KMS-11 (cell line): ENCODE results near the gene ZNF318.

Experiments
- H2AFZ ChIP-seq: fragments of 200-600 bp; sonication (generic); 2 replicates; pipeline ENCODE4 v1.6.1; 2016; ENCODE audit warnings: antibody characterized with exemption, mixed run types, low read depth
- H3K27ac ChIP-seq: fragments of 200-600 bp; sonication (generic); 2 replicates; pipeline ENCODE4 v1.6.1; 2016; ENCODE audit warnings: mild to moderate bottlenecking, mixed run types
- H3K27me3 ChIP-seq: fragments of 200-600 bp; sonication (generic); 2 replicates; pipeline ENCODE4 v1.6.1; 2017; ENCODE audit warnings: mild to moderate bottlenecking, low read depth, mixed run types, moderate library complexity; ENCODE audit not compliant: insufficient read depth
- H3K36me3 ChIP-seq: fragments of 200-600 bp; sonication (generic); 2 replicates; pipeline ENCODE4 v1.6.1; 2017; ENCODE audit warnings: mild to moderate bottlenecking, mixed run types; ENCODE audit not compliant: insufficient read depth
- H3K4me1 ChIP-seq: fragments of 200-600 bp; sonication (generic); 2 replicates; pipeline ENCODE4 v1.6.1; 2016; ENCODE audit warnings: mild to moderate bottlenecking, low read depth, mixed run types; ENCODE audit not compliant: poor library complexity, severe bottlenecking
- H3K4me2 ChIP-seq: fragments of 200-600 bp; sonication (generic); 2 replicates; pipeline ENCODE4 v1.7.0; 2016; ENCODE audit warnings: mild to moderate bottlenecking, mixed run types
- H3K4me3 ChIP-seq: fragments of 200-600 bp; sonication (generic); IDR thresholded peaks from 2 replicates; pipeline ENCODE4 v1.6.1; 2017; ENCODE audit warnings: low read depth, low read length, mixed read lengths; ENCODE audit not compliant: insufficient read depth
- H3K79me2 ChIP-seq: fragments of 200-600 bp; sonication (generic); 2 replicates; pipeline ENCODE4 v1.6.1; 2016; ENCODE audit warnings: low read depth, mixed run types; ENCODE audit not compliant: insufficient read depth
- H3K9ac ChIP-seq: fragments of 200-600 bp; sonication (generic); 2 replicates; pipeline ENCODE4 v1.6.1; 2016; ENCODE audit warnings: mild to moderate bottlenecking, mixed run types
- H4K20me1 ChIP-seq: fragments of 200-600 bp; sonication (generic); 2 replicates; pipeline ENCODE4 v1.6.1; 2016; ENCODE audit warnings: mild to moderate bottlenecking, mixed run types; ENCODE audit not compliant: insufficient read depth
- CTCF ChIP-seq: fragments of 200-600 bp; sonication (generic); conservative IDR thresholded peaks from 2 replicates; pipeline ENCODE4 v1.6.1; 2017; ENCODE audit warnings: low read depth, mild to moderate bottlenecking, antibody characterized with exemption, low read length, moderate library complexity, mixed read lengths

The ZNF318 gene

GRCh38 chr6:43286456-43286979 lies 82.9 kb downstream of the ZNF318 start:
- no peak overlapping the region for H2AFZ ChIP-seq
- no peak for TF ChIP-seq CTCF
- no peak overlapping the region for H3K27ac ChIP-seq
- H3K27me3 ChIP-seq: peaks cover 21% of the 10 kb centered on the region
- no peaks in the 10 kb centered on the region for H3K36me3 ChIP-seq
- no peak overlapping the region for H3K4me2 ChIP-seq
- H3K4me1 ChIP-seq: no peaks in the 10 kb centered on the region
- no peaks in the 10 kb centered on the region for H3K79me2 ChIP-seq
- H3K4me3 ChIP-seq: no peak overlapping the region
- H4K20me1 ChIP-seq: no peaks in the 10 kb centered on the region
- H3K9ac ChIP-seq: no peak overlapping the region
